GM23248 (cell line): ENCODE data around the gene MXRA5.

Experiments
- EZH2 ChIP-seq: fragments of 200-600 bp; sonication (generic); IDR thresholded peaks from 2 replicates; pipeline ENCODE4 v1.6.1; 2018; ENCODE audit warnings: antibody characterized with exemption, mild to moderate bottlenecking; ENCODE audit not compliant: insufficient read depth, poor library complexity, severe bottlenecking
- EZH2phosphoT487 ChIP-seq: fragments of 200-600 bp; sonication (generic); IDR thresholded peaks from 2 replicates; pipeline ENCODE4 v1.6.1; 2018; ENCODE audit warnings: antibody characterized with exemption, moderate library complexity, mild to moderate bottlenecking, low read depth; ENCODE audit not compliant: insufficient read depth

GRCh38 chrX:3263681-3264126, 82.7 kb downstream of the MXRA5 start:
- TF ChIP-seq EZH2 = no peak
- TF ChIP-seq EZH2phosphoT487 = no peak
